Naive thymus-derived CD4-positive, alpha-beta T cell (primary cell): ENCODE data around the gene C2orf80. TPM values are rescaled to one million over a fixed set of nuclear protein-coding genes. Genes with fewer than 3 reads are reported as not detected.

Experiments used
- ATAC-seq: fragments of 150-1000 bp; cut with Tn5 transposase; 2 replicates; pipeline ENCODE4 v1.10.0; 2021; ENCODE audit warnings: mild to moderate bottlenecking, moderate library complexity
- CTCF ChIA-PET: fragments of 350-600 bp; sonication (Branson Sonifier 250); formaldehyde crosslinking; loops from one replicate; lab custom pipeline; 2021; ENCODE audit warnings: antibody characterized with exemption; lab: Charles Lee
- POLR2A ChIA-PET: fragments of 350-600 bp; sonication (Branson Sonifier 250); formaldehyde crosslinking; loops from one replicate; lab custom pipeline; 2021; ENCODE audit warnings: antibody characterized with exemption, inconsistent platforms; lab: Charles Lee
- DNase-seq, 9 donors: peaks; one replicate each; pipeline versions ENCODE4 v3.0.0 to v3.0.0-alpha.2; 2020 to 2022; ENCODE audit warnings: mixed read lengths in 1 of 9
- H3K27ac ChIP-seq: one replicate; pipeline ENCODE4 v1.7.0; 2013; ENCODE audit warnings: mild to moderate bottlenecking, low read depth, low read length, moderate library complexity
- H3K27me3 ChIP-seq, 2 donors: one replicate each; pipeline ENCODE4 v1.7.0; 2013; ENCODE audit warnings: low read length in 2 of 2, mild to moderate bottlenecking in 2 of 2, moderate library complexity in 2 of 2; ENCODE audit not compliant: control insufficient read depth in 2 of 2, insufficient read depth in 2 of 2
- H3K36me3 ChIP-seq, 3 experiments: 1 replicate in 2 of 3; 2 replicates in 1 of 3; pipeline ENCODE4 v1.7.0; 2013; ENCODE audit warnings: low read length in 3 of 3, mild to moderate bottlenecking in 3 of 3, moderate library complexity in 1 of 3; ENCODE audit not compliant: insufficient read depth in 3 of 3, control insufficient read depth in 2 of 3
- H3K4me1 ChIP-seq, 2 donors: one replicate each; pipeline ENCODE4 v1.7.0; 2013; ENCODE audit warnings: low read length in 2 of 2, mild to moderate bottlenecking in 2 of 2, moderate library complexity in 1 of 2; ENCODE audit not compliant: control insufficient read depth in 2 of 2, insufficient read depth in 2 of 2
- H3K4me3 ChIP-seq: 2 replicates; pipeline ENCODE4 v1.7.0; 2013; ENCODE audit warnings: mild to moderate bottlenecking, low read length
- H3K9me3 ChIP-seq, 3 experiments: 1 replicate in 2 of 3; 2 replicates in 1 of 3; pipeline ENCODE4 v1.7.0; 2013; ENCODE audit warnings: low read length in 3 of 3; ENCODE audit not compliant: control insufficient read depth in 2 of 3
- H3K27ac Mint-ChIP-seq, 9 donors: one replicate each; pipeline ENCODE4 v1.8.0; 2020 to 2022; ENCODE audit warnings: mixed read lengths in 9 of 9, mild to moderate bottlenecking in 8 of 9, moderate library complexity in 5 of 9, inconsistent platforms in 2 of 9
- H3K27me3 Mint-ChIP-seq, 5 donors: one replicate each; pipeline ENCODE4 v1.8.0; 2021 to 2022; ENCODE audit warnings: mixed read lengths in 5 of 5, mild to moderate bottlenecking in 1 of 5
- H3K36me3 Mint-ChIP-seq, 5 donors: one replicate each; pipeline ENCODE4 v1.8.0; 2020 to 2022; ENCODE audit warnings: mixed read lengths in 5 of 5, mild to moderate bottlenecking in 3 of 5, inconsistent platforms in 1 of 5
- H3K4me1 Mint-ChIP-seq, 7 donors: one replicate each; pipeline ENCODE4 v1.8.0; 2020 to 2022; ENCODE audit warnings: mixed read lengths in 7 of 7, mild to moderate bottlenecking in 3 of 7, inconsistent platforms in 1 of 7
- H3K4me3 Mint-ChIP-seq, 10 donors: one replicate each; pipeline ENCODE4 v1.8.0; 2020 to 2022; ENCODE audit warnings: mild to moderate bottlenecking in 10 of 10, mixed read lengths in 10 of 10, moderate library complexity in 6 of 10, inconsistent platforms in 2 of 10
- H3K9me3 Mint-ChIP-seq, 11 donors: one replicate each; pipeline ENCODE4 v1.8.0; 2020 to 2022; ENCODE audit warnings: mixed read lengths in 11 of 11, mild to moderate bottlenecking in 4 of 11, inconsistent platforms in 1 of 11, moderate library complexity in 1 of 11
- intact Hi-C, 2 donors: fragments of 100-400 bp; cut with micrococcal nuclease; formaldehyde crosslinking; loops; one replicate each; pipeline ENCODE4 v1.15.1; 2023
- polyA plus RNA-seq, 2 donors: library from polyadenylated mRNA; unstranded; fragments of 300-500 nt; fragmentation: Illumina TruSeq; gene quantifications; one replicate each; pipeline ENCODE4 v1.2.3, GENCODE V29; 2021
- total RNA-seq, 6 experiments: library from RNA in 5 of 6; stranded (reverse) in 5 of 6; gene quantifications; 1 replicate in 5 of 6; 2 replicates in 1 of 6; pipeline ENCODE4 v1.2.3 and lab custom pipeline; 2021 to 2026

The C2orf80 gene
- total RNA-seq (not detected), polyA plus RNA-seq (not detected), total RNA-seq (lab: John Stamatoyannopoulos, UW) (not detected)

GRCh38 chr2:208189810-208190503 is at the start of gene C2orf80:
TSS of gene C2orf80 (minus strand) at chr2:208190030. CDS start at chr2:208186986, 3,044 bp downstream.
- H3K9me3 ChIP-seq, result no peaks in the 10 kb centered on the region
- ChIA-PET CTCF (no interaction called here), POLR2A (no interaction called here)
- Mint-ChIP-seq H3K27ac (no peak within 1 kb of the TSS), H3K9me3 (no peaks in the 10 kb centered on the region), H3K4me1 (peaks cover 0 to 2% (median 0%) of the 10 kb centered on the region in 7 donors), H3K27me3 (peaks cover 0 to 7% (median 4%) of the 10 kb centered on the region in 5 donors), H3K36me3 (no peaks in the 10 kb centered on the region), H3K4me3 (no peak within 1 kb of the TSS)
- no peaks in the 10 kb centered on the region for H3K4me1 ChIP-seq
- no peak for DNase-seq
- no peak within 1 kb of the TSS for H3K27ac ChIP-seq
- H3K36me3 ChIP-seq, result no peaks in the 10 kb centered on the region
- intact Hi-C loops, result no loop called here
- no peak within 1 kb of the TSS for H3K4me3 ChIP-seq
- no peak for ATAC-seq
- no peaks in the 10 kb centered on the region for H3K27me3 ChIP-seq

- Mint-ChIP-seq H3K9me3 (peaks cover 0 to 22% (median 12%) of the 10 kb centered on the region in 11 donors), H3K4me1 (peaks cover 0 to 3% (median 0%) of the 10 kb centered on the region in 7 donors), H3K27ac (peak overlapping the region in 1 of 9 donors; percentile 43), H3K36me3 (peaks cover 9 to 46% (median 38%) of the 10 kb centered on the region in 5 donors), H3K27me3 (no peaks in the 10 kb centered on the region), H3K4me3 (no peak overlapping the region)
- DNase-seq (no peak), ATAC-seq (no peak)
- intact Hi-C loops, result no loop called here
- H3K4me3 ChIP-seq, result no peak overlapping the region
- CTCF ChIA-PET, result no interaction called here
- no peak overlapping the region for H3K27ac ChIP-seq
- H3K27me3 ChIP-seq, result no peaks in the 10 kb centered on the region
- POLR2A ChIA-PET, result no interaction called here
- H3K4me1 ChIP-seq, result no peaks in the 10 kb centered on the region
- peaks cover 0 to 26% (median 5%) of the 10 kb centered on the region in 3 experiments for H3K36me3 ChIP-seq
- H3K9me3 ChIP-seq, result peaks cover 0 to 11% (median 0%) of the 10 kb centered on the region in 3 experiments
Observed at GRCh38 chr2:208235860-208236259, 46.0 kb upstream of the C2orf80 start.

- POLR2A ChIA-PET, result no interaction called here
- peaks cover 0 to 2% (median 0%) of the 10 kb centered on the region in 7 donors for H3K4me1 Mint-ChIP-seq
- ATAC-seq (no peak), DNase-seq (no peak)
- intact Hi-C loops, result no loop called here
- peaks cover 0 to 29% (median 12%) of the 10 kb centered on the region in 11 donors for H3K9me3 Mint-ChIP-seq
- Histone ChIP-seq H3K4me3 (no peak overlapping the region), H3K36me3 (peaks cover 0 to 22% (median 3%) of the 10 kb centered on the region in 3 experiments), H3K27me3 (no peaks in the 10 kb centered on the region), H3K27ac (no peak overlapping the region), H3K4me1 (no peaks in the 10 kb centered on the region), H3K9me3 (peaks cover 0 to 11% (median 0%) of the 10 kb centered on the region in 3 experiments)
- no peak overlapping the region for H3K27ac Mint-ChIP-seq
- H3K4me3 Mint-ChIP-seq, result no peak overlapping the region
- CTCF ChIA-PET, result no interaction called here
- no peaks in the 10 kb centered on the region for H3K27me3 Mint-ChIP-seq
- H3K36me3 Mint-ChIP-seq, result peaks cover 9 to 41% (median 36%) of the 10 kb centered on the region in 5 donors
Observed at GRCh38 chr2:208234786-208235185, 45.0 kb upstream of the C2orf80 start.

- Histone ChIP-seq H3K9me3 (peaks cover 0 to 11% (median 0%) of the 10 kb centered on the region in 3 experiments), H3K4me3 (no peak overlapping the region), H3K27ac (no peak overlapping the region), H3K36me3 (no peaks in the 10 kb centered on the region), H3K27me3 (no peaks in the 10 kb centered on the region), H3K4me1 (no peaks in the 10 kb centered on the region)
- Mint-ChIP-seq H3K9me3 (peaks cover 0 to 29% (median 9%) of the 10 kb centered on the region in 11 donors), H3K36me3 (peaks cover 0 to 4% (median 0%) of the 10 kb centered on the region in 5 donors), H3K4me1 (no peaks in the 10 kb centered on the region), H3K4me3 (no peak overlapping the region), H3K27me3 (peaks cover 0 to 4% (median 0%) of the 10 kb centered on the region in 5 donors), H3K27ac (no peak overlapping the region)
- no peak for ATAC-seq
- DNase-seq, result no peak
- intact Hi-C loops, result no loop called here
- CTCF ChIA-PET, result no interaction called here
- POLR2A ChIA-PET, result no interaction called here
Observed at GRCh38 chr2:208228476-208228875, 38.6 kb upstream of the C2orf80 start.

GRCh38 chr2:208227581-208228232 is 37.9 kb upstream of the C2orf80 start:
- no peak overlapping the region for H3K27ac Mint-ChIP-seq
- peaks cover 0 to 4% (median 0%) of the 10 kb centered on the region in 5 donors for H3K36me3 Mint-ChIP-seq
- H3K4me3 Mint-ChIP-seq, result no peak overlapping the region
- DNase-seq, result no peak
- Histone ChIP-seq H3K27me3 (no peaks in the 10 kb centered on the region), H3K27ac (no peak overlapping the region), H3K4me3 (no peak overlapping the region), H3K9me3 (peaks cover 0 to 11% (median 0%) of the 10 kb centered on the region in 3 experiments), H3K4me1 (no peaks in the 10 kb centered on the region), H3K36me3 (no peaks in the 10 kb centered on the region)
- intact Hi-C loops, result no loop called here
- CTCF ChIA-PET, result no interaction called here
- no peak for ATAC-seq
- peaks cover 0 to 4% (median 0%) of the 10 kb centered on the region in 5 donors for H3K27me3 Mint-ChIP-seq
- no peaks in the 10 kb centered on the region for H3K4me1 Mint-ChIP-seq
- H3K9me3 Mint-ChIP-seq, result peaks cover 0 to 24% (median 9%) of the 10 kb centered on the region in 11 donors
- POLR2A ChIA-PET, result no interaction called here

GRCh38 chr2:208224802-208225201 is 35.0 kb upstream of the C2orf80 start:
- intact Hi-C loops, result no loop called here
- H3K27ac ChIP-seq, result no peak overlapping the region
- no peaks in the 10 kb centered on the region for H3K4me1 ChIP-seq
- ATAC-seq, result no peak
- DNase-seq, result no peak
- ChIA-PET POLR2A (no interaction called here), CTCF (no interaction called here)
- H3K27ac Mint-ChIP-seq, result no peak overlapping the region
- H3K4me3 Mint-ChIP-seq, result no peak overlapping the region
- peaks cover 0 to 6% (median 0%) of the 10 kb centered on the region in 11 donors for H3K9me3 Mint-ChIP-seq
- H3K36me3 Mint-ChIP-seq, result peaks cover 0 to 4% (median 0%) of the 10 kb centered on the region in 5 donors
- no peaks in the 10 kb centered on the region for H3K9me3 ChIP-seq
- no peak overlapping the region for H3K4me3 ChIP-seq
- no peaks in the 10 kb centered on the region for H3K27me3 ChIP-seq
- peaks cover 0 to 4% (median 0%) of the 10 kb centered on the region in 5 donors for H3K27me3 Mint-ChIP-seq
- no peaks in the 10 kb centered on the region for H3K36me3 ChIP-seq
- no peaks in the 10 kb centered on the region for H3K4me1 Mint-ChIP-seq
